22Rv1 (cell line): Measurements from ENCODE around the gene VIPR1.

Experiments
- ZFX ChIP-seq: fragments of 450-650 bp; IDR thresholded peaks from 2 replicates; pipeline ENCODE4 v1.6.1; 2017; ENCODE audit warnings: antibody characterized with exemption, borderline replicate concordance
- TF ChIP-seq, protein P1 (sequence below): fragments of 450-650 bp; IDR thresholded peaks from 2 replicates; pipeline ENCODE4 v1.5.1; 2017; ENCODE audit warnings: mild to moderate bottlenecking

GRCh38 chr3:42525736-42526345, 23.4 kb downstream of the VIPR1 start:
- TF ChIP-seq, protein P1, sequence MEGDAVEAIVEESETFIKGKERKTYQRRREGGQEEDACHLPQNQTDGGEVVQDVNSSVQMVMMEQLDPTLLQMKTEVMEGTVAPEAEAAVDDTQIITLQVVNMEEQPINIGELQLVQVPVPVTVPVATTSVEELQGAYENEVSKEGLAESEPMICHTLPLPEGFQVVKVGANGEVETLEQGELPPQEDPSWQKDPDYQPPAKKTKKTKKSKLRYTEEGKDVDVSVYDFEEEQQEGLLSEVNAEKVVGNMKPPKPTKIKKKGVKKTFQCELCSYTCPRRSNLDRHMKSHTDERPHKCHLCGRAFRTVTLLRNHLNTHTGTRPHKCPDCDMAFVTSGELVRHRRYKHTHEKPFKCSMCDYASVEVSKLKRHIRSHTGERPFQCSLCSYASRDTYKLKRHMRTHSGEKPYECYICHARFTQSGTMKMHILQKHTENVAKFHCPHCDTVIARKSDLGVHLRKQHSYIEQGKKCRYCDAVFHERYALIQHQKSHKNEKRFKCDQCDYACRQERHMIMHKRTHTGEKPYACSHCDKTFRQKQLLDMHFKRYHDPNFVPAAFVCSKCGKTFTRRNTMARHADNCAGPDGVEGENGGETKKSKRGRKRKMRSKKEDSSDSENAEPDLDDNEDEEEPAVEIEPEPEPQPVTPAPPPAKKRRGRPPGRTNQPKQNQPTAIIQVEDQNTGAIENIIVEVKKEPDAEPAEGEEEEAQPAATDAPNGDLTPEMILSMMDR = no peak
- no peak for TF ChIP-seq ZFX
